ENCODE measurements around the gene PGA3.

GRCh38 chr11:61162092-61162941, 41.0 kb upstream of the PGA3 start:
- TF ChIP-seq SUZ12 (IDR thresholded peaks at IDR 0.05; ENCODE audit: extremely low read depth, insufficient read depth, insufficient read length) = no peak
- TF ChIP-seq ZNF274 (IDR thresholded peaks at IDR 0.05; ENCODE audit: low read depth, low read length) = no peak
- no peak for TF ChIP-seq YY1 (IDR thresholded peaks at IDR 0.05; ENCODE audit: insufficient read depth, insufficient read length)

Data from NT2/D1 (cell line).